WTC11 (cell line): ENCODE measurements around the gene TMEM231. TPM values are rescaled to one million over a fixed set of nuclear protein-coding genes. Genes with fewer than 3 reads are reported as not detected.

Source experiments
- ATAC-seq: fragments of 200-7000 bp; cut with Tn5 transposase; 2 replicates; pipeline ENCODE4 v1.10.0; 2021; ENCODE audit warnings: mild to moderate bottlenecking, moderate library complexity
- CTCF ChIA-PET: fragments of 300-600 bp; sonication (Branson Sonifier 250); formaldehyde crosslinking; loops from one replicate; lab custom pipeline; 2021; ENCODE audit warnings: antibody characterized with exemption; lab: Charles Lee
- POLR2A ChIA-PET: fragments of 350-600 bp; sonication (Branson Sonifier 250); formaldehyde crosslinking; loops from one replicate; lab custom pipeline; 2021; ENCODE audit warnings: antibody characterized with exemption; lab: Charles Lee
- DNase-seq: peaks from one replicate; pipeline ENCODE4 v3.0.0; 2021; ENCODE audit warnings: low spot score
- H3K27ac Mint-ChIP-seq: 2 replicates; pipeline ENCODE4 v1.8.0; 2021; ENCODE audit warnings: mixed read lengths
- H3K27me3 Mint-ChIP-seq: 2 replicates; pipeline ENCODE4 v1.8.0; 2021; ENCODE audit warnings: low read depth, mild to moderate bottlenecking, moderate library complexity, mixed read lengths
- H3K36me3 Mint-ChIP-seq: 2 replicates; pipeline ENCODE4 v1.8.0; 2021; ENCODE audit warnings: mixed read lengths
- H3K4me1 Mint-ChIP-seq: 2 replicates; pipeline ENCODE4 v1.8.0; 2022; ENCODE audit warnings: mixed read lengths
- H3K4me3 Mint-ChIP-seq: 2 replicates; pipeline ENCODE4 v1.8.0; 2021; ENCODE audit warnings: mild to moderate bottlenecking, moderate library complexity, mixed read lengths
- H3K9me3 Mint-ChIP-seq: 2 replicates; pipeline ENCODE4 v1.8.0; 2021; ENCODE audit warnings: mixed read lengths
- ATF1 ChIP-seq: sonication (generic); formaldehyde crosslinking; IDR thresholded peaks from 2 replicates; pipeline ENCODE4 v1.8.1; 2023; ENCODE audit warnings: mild to moderate bottlenecking, moderate library complexity, missing genetic modification reagents
- CTCF ChIP-seq: fragments of 200-600 bp; IDR thresholded peaks from 2 replicates; pipeline ENCODE4 v1.8.0; 2022; ENCODE audit warnings: antibody characterized with exemption
- E2F4 ChIP-seq: sonication (generic); formaldehyde crosslinking; IDR thresholded peaks from 2 replicates; pipeline ENCODE4 v1.8.1; 2022; ENCODE audit warnings: low read depth, mild to moderate bottlenecking, moderate library complexity, missing genetic modification reagents, borderline replicate concordance
- GABPB1 ChIP-seq: sonication (generic); formaldehyde crosslinking; IDR thresholded peaks from 2 replicates; pipeline ENCODE4 v1.8.1; 2023; ENCODE audit warnings: mild to moderate bottlenecking, missing genetic modification reagents
- JAZF1 ChIP-seq: fragments of 250-450 bp; sonication (Bioruptor Pico); IDR thresholded peaks from 2 replicates; pipeline ENCODE4 v1.9.0; 2021; ENCODE audit warnings: moderate library complexity, mild to moderate bottlenecking, inconsistent platforms
- NFE2L1 ChIP-seq: sonication (generic); formaldehyde crosslinking; IDR thresholded peaks from 2 replicates; pipeline ENCODE4 v1.8.1; 2023; ENCODE audit warnings: missing genetic modification reagents
- SMAD3 ChIP-seq: sonication (generic); formaldehyde crosslinking; IDR thresholded peaks from 2 replicates; pipeline ENCODE4 v1.8.0; 2022; ENCODE audit warnings: missing genetic modification reagents, mild to moderate bottlenecking, borderline replicate concordance
- SMAD4 ChIP-seq: sonication (generic); formaldehyde crosslinking; IDR thresholded peaks from 2 replicates; pipeline ENCODE4 v1.8.0; 2022; ENCODE audit warnings: mild to moderate bottlenecking, missing genetic modification reagents
- SOX15 ChIP-seq: fragments of 250-450 bp; sonication (Bioruptor Pico); IDR thresholded peaks from 2 replicates; pipeline ENCODE4 v1.9.0; 2021; ENCODE audit warnings: mild to moderate bottlenecking
- SP1 ChIP-seq: sonication (generic); formaldehyde crosslinking; conservative IDR thresholded peaks from 2 replicates; pipeline ENCODE4 v1.8.1; 2022; ENCODE audit warnings: missing genetic modification reagents
- TP53 ChIP-seq: sonication (generic); formaldehyde crosslinking; IDR thresholded peaks from 2 replicates; pipeline ENCODE4 v1.8.1; 2023; ENCODE audit warnings: mild to moderate bottlenecking, missing genetic modification reagents
- ZBTB43 ChIP-seq: sonication (generic); formaldehyde crosslinking; IDR thresholded peaks from 2 replicates; pipeline ENCODE4 v1.8.1; 2023; ENCODE audit warnings: mild to moderate bottlenecking, missing genetic modification reagents
- ZNF219 ChIP-seq: sonication (generic); formaldehyde crosslinking; IDR thresholded peaks from 2 replicates; pipeline ENCODE4 v1.8.0; 2023; ENCODE audit warnings: missing genetic modification reagents, mild to moderate bottlenecking, borderline replicate concordance
- ZNF317 ChIP-seq: sonication (generic); formaldehyde crosslinking; IDR thresholded peaks from 2 replicates; pipeline ENCODE4 v1.8.1; 2023; ENCODE audit warnings: low read depth, mild to moderate bottlenecking, moderate library complexity, missing genetic modification reagents, borderline replicate concordance
- ZNF396 ChIP-seq: fragments of 250-450 bp; sonication (Bioruptor Pico); IDR thresholded peaks from 2 replicates; pipeline ENCODE4 v1.8.0; 2021; ENCODE audit warnings: mild to moderate bottlenecking, moderate library complexity, borderline replicate concordance
- ZNF532 ChIP-seq: fragments of 250-450 bp; sonication (Bioruptor Pico); IDR thresholded peaks from 2 replicates; pipeline ENCODE4 v1.9.0; 2021; ENCODE audit warnings: mild to moderate bottlenecking, borderline replicate concordance
- total RNA-seq: library from RNA; stranded (reverse); gene quantifications from 3 replicates; pipeline ENCODE4 v1.2.3, GENCODE V29; 2021
- TF ChIP-seq, protein P1 (sequence below): sonication (generic); formaldehyde crosslinking; IDR thresholded peaks from 2 replicates; pipeline ENCODE4 v1.8.1; 2023; ENCODE audit warnings: mild to moderate bottlenecking, moderate library complexity, missing genetic modification reagents
- TF ChIP-seq, protein P2 (sequence below): sonication (generic); formaldehyde crosslinking; IDR thresholded peaks from 2 replicates; pipeline ENCODE4 v1.8.1; 2023; ENCODE audit warnings: mild to moderate bottlenecking, missing genetic modification reagents, moderate library complexity
- TF ChIP-seq, protein P3 (sequence below): fragments of 250-450 bp; sonication (Bioruptor Pico); IDR thresholded peaks from 2 replicates; pipeline ENCODE4 v1.9.0; 2021; ENCODE audit warnings: moderate library complexity, mild to moderate bottlenecking, inconsistent platforms, borderline replicate concordance
- TF ChIP-seq, protein P4 (sequence below): fragments of 250-450 bp; sonication (Bioruptor Pico); IDR thresholded peaks from 2 replicates; pipeline ENCODE4 v1.9.0; 2021; ENCODE audit warnings: mild to moderate bottlenecking

Gene TMEM231
- total RNA-seq, 1 experiment from 2014 or later: 12.0 TPM

GRCh38 chr16:75532791-75533190 lies 23.3 kb downstream of the TMEM231 start:
- TF ChIP-seq SMAD4 (CRISPR knock-in tag): no peak
- no peak for TF ChIP-seq ATF1 (CRISPR knock-in tag)
- TF ChIP-seq, protein P1, sequence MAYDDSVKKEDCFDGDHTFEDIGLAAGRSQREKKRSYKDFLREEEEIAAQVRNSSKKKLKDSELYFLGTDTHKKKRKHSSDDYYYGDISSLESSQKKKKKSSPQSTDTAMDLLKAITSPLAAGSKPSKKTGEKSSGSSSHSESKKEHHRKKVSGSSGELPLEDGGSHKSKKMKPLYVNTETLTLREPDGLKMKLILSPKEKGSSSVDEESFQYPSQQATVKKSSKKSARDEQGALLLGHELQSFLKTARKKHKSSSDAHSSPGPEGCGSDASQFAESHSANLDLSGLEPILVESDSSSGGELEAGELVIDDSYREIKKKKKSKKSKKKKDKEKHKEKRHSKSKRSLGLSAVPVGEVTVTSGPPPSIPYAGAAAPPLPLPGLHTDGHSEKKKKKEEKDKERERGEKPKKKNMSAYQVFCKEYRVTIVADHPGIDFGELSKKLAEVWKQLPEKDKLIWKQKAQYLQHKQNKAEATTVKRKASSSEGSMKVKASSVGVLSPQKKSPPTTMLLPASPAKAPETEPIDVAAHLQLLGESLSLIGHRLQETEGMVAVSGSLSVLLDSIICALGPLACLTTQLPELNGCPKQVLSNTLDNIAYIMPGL: no peak
- TF ChIP-seq ZNF396 (CRISPR knock-in tag): no peak
- TF ChIP-seq CTCF: no peak
- no peak for TF ChIP-seq SP1
- no peak for TF ChIP-seq JAZF1 (CRISPR knock-in tag)
- TF ChIP-seq ZNF317 (CRISPR knock-in tag): no peak
- TF ChIP-seq ZNF219: no peak
- TF ChIP-seq NFE2L1 (CRISPR knock-in tag): no peak
- TF ChIP-seq SMAD3: no peak
- TF ChIP-seq, protein P2, sequence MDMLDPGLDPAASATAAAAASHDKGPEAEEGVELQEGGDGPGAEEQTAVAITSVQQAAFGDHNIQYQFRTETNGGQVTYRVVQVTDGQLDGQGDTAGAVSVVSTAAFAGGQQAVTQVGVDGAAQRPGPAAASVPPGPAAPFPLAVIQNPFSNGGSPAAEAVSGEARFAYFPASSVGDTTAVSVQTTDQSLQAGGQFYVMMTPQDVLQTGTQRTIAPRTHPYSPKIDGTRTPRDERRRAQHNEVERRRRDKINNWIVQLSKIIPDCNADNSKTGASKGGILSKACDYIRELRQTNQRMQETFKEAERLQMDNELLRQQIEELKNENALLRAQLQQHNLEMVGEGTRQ (CRISPR knock-in tag): no peak
- TF ChIP-seq GABPB1 (CRISPR knock-in tag): no peak
- TF ChIP-seq ZNF532 (CRISPR knock-in tag): no peak
- no peak for TF ChIP-seq E2F4 (CRISPR knock-in tag)
- no peak for TF ChIP-seq TP53 (CRISPR knock-in tag)
- TF ChIP-seq, protein P3, sequence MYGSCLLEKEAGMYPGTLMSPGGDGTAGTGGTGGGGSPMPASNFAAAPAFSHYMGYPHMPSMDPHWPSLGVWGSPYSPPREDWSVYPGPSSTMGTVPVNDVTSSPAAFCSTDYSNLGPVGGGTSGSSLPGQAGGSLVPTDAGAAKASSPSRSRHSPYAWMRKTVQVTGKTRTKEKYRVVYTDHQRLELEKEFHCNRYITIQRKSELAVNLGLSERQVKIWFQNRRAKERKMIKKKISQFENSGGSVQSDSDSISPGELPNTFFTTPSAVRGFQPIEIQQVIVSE (CRISPR knock-in tag): no peak
- TF ChIP-seq, protein P4, sequence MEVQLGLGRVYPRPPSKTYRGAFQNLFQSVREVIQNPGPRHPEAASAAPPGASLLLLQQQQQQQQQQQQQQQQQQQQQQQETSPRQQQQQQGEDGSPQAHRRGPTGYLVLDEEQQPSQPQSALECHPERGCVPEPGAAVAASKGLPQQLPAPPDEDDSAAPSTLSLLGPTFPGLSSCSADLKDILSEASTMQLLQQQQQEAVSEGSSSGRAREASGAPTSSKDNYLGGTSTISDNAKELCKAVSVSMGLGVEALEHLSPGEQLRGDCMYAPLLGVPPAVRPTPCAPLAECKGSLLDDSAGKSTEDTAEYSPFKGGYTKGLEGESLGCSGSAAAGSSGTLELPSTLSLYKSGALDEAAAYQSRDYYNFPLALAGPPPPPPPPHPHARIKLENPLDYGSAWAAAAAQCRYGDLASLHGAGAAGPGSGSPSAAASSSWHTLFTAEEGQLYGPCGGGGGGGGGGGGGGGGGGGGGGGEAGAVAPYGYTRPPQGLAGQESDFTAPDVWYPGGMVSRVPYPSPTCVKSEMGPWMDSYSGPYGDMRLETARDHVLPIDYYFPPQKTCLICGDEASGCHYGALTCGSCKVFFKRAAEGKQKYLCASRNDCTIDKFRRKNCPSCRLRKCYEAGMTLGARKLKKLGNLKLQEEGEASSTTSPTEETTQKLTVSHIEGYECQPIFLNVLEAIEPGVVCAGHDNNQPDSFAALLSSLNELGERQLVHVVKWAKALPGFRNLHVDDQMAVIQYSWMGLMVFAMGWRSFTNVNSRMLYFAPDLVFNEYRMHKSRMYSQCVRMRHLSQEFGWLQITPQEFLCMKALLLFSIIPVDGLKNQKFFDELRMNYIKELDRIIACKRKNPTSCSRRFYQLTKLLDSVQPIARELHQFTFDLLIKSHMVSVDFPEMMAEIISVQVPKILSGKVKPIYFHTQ (CRISPR knock-in tag): no peak
- no peak for TF ChIP-seq ZBTB43
- TF ChIP-seq SOX15 (CRISPR knock-in tag): no peak
- Mint-ChIP-seq H3K4me3 (no peak overlapping the region), H3K36me3 (no peaks in the 10 kb centered on the region), H3K4me1 (no peaks in the 10 kb centered on the region), H3K27ac (no peak overlapping the region), H3K9me3 (no peaks in the 10 kb centered on the region), H3K27me3 (no peaks in the 10 kb centered on the region)
- ChIA-PET CTCF (interaction anchor here (2.2 kb wide), 1 partner anchor 11 kb away, joined by 9 read pairs; no protein-coding TSS in a partner anchor), POLR2A (interaction anchor here (1.0 to 1.2 kb wide), 2 partner anchors 14 to 16 kb away, joined by 3 to 4 read pairs; no protein-coding TSS in a partner anchor)
- ATAC-seq (no peak), DNase-seq (no peak)
